ENCODE results near the gene FGF9. TPM values are rescaled to one million over a fixed set of nuclear protein-coding genes. Genes with fewer than 3 reads are reported as not detected.

Gene FGF9
- total and polyA plus RNA-seq, 2 of the 8 experiments (the other 6 are each of a cell fraction or from before 2014, with no cell fraction given) = 0.02 TPM; not detected in 1

DNA sequence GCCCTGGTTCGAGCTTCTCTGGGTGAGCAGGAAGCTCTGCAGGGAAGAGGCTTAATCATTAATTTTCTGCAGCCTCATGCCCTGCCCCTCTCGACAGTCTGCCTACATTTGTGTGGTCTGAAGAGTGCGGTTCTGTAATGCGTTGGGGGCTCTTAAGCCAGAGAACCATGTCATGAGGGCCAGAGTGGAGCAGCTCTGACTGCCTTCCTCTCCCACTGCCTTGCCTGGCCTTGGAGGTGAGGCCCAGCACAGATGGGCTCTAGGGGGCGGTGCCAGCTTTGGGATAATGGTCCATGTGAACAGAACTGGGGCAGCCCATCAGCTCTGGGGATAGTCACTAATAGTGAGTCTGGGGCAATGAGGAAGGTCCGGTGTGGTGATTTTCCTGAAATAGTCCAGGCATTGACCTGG, 5.7 kb downstream of the FGF9 start (continued):
- TF ChIP-seq POU5F1 (IDR thresholded peaks at IDR 0.05; ENCODE audit: low read depth, low read length) (no peak), RFX5 (IDR thresholded peaks at IDR 0.05; ENCODE audit: borderline replicate concordance, low read depth, low read length) (no peak)

Data from H1 (cell line).